Epithelial cell of proximal tubule (primary cell): ENCODE data around the gene CRPPA. TPM values are rescaled to one million over a fixed set of nuclear protein-coding genes. Genes with fewer than 3 reads are reported as not detected.
"Not testable (repeated sequence)": the region's sequence is repeated elsewhere in the genome, so short reads cannot be mapped to it uniquely, and the experiment has no call there.

ENCODE experiments used
- DNase-seq: peaks from one replicate; pipeline ENCODE4 v3.0.0-alpha.2; 2011; ENCODE audit warnings: low read depth
- H3K4me3 ChIP-seq: 2 replicates; pipeline ENCODE4 v1.5.1; 2011; ENCODE audit warnings: low read depth, mild to moderate bottlenecking, low read length
- total RNA-seq: library from RNA; depleted of rRNA; stranded (reverse); fragments of >200 nt; gene quantifications from 2 replicates; pipeline ENCODE4 v1.2.3, GENCODE V29; 2015
- TF ChIP-seq, protein P1 (sequence below): conservative IDR thresholded peaks from 2 replicates; pipeline ENCODE4 v1.5.1; 2012; ENCODE audit warnings: low read depth, mild to moderate bottlenecking, low read length

The CRPPA gene
- total RNA-seq, 1 donor from 2014 or later: 0.52 TPM

DNA sequence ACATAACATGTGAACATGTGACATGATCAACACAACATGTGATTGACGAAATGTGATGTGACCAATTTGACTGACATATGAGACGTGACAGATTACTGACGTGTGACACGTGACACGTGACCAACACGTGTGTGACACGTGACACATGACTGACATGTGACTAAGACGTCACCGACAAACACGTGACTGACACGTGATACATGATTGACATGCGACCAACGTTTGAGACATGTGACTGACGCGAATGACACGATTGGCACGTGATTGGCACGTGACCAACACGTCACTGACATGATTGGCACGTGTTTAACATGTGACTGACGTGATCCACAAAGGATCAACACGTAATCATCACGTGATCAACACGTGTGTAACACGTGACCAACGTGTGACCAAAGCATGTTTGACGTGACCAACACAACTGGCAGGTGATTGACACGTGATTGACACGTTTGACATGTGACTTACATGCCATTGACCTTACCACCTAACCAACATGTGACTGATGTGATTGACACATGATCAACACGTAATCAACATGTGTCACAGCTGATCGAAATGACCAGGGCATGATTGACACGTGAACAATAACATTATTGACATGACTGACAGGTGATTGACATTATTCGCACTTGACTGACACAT is 23.7 kb downstream of the CRPPA start:
- no peak overlapping the region for H3K4me3 ChIP-seq
- no peak for DNase-seq
- TF ChIP-seq, protein P1, sequence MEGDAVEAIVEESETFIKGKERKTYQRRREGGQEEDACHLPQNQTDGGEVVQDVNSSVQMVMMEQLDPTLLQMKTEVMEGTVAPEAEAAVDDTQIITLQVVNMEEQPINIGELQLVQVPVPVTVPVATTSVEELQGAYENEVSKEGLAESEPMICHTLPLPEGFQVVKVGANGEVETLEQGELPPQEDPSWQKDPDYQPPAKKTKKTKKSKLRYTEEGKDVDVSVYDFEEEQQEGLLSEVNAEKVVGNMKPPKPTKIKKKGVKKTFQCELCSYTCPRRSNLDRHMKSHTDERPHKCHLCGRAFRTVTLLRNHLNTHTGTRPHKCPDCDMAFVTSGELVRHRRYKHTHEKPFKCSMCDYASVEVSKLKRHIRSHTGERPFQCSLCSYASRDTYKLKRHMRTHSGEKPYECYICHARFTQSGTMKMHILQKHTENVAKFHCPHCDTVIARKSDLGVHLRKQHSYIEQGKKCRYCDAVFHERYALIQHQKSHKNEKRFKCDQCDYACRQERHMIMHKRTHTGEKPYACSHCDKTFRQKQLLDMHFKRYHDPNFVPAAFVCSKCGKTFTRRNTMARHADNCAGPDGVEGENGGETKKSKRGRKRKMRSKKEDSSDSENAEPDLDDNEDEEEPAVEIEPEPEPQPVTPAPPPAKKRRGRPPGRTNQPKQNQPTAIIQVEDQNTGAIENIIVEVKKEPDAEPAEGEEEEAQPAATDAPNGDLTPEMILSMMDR: no peak

DNA sequence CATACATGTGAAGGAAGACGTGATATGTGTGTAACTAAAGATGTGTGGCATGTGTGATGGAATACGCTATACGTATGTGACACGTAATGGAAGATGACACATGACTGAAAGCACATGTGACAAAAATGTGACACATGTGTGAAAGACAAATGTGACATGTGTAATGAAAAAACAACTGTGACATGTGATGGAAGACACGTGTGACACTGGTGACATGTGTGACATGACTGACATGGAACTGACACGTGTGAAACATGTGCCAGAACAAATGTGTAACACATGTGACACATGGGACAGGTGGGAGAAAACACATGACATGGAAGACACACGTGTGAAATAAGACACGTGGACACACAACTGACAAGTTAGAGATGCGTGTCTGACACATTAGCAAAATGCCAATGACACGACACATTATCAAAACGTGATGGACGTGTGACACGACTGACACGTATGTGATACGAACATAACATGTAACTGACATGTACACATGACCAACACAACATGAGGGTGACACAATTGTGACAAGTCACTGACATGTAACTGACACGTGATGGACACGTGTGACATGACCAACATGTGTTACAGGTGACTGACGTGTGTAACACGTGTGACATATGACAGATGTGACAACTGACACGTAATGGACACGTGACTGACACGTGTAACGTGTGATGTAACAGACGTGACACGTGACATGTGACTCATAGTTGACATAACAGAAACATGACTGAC is 24.4 kb downstream of the CRPPA start:
- DNase-seq: no peak
- TF ChIP-seq, protein P1: no peak
- H3K4me3 ChIP-seq: no peak overlapping the region

DNA sequence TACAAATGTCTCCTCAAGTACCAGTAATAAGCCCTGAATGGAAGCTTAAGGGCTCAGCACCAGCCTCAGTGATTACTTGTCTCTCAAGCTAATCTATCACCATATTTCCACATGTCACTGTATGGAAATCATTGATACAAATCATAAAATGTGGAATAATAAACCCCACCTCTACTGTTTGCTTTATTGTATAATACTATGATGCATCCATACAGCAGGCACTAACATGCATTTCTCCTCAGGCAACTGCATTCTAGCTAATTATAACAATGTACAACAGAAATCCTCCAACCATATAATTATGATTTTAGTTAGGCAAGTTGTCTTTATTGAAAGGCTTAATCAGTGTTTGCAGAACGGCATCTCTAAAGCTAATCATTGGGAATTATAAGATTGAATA is 26.2 kb downstream of the CRPPA start:
- TF ChIP-seq, protein P1: no peak
- no peak for DNase-seq
- H3K4me3 ChIP-seq: no peak overlapping the region

DNA sequence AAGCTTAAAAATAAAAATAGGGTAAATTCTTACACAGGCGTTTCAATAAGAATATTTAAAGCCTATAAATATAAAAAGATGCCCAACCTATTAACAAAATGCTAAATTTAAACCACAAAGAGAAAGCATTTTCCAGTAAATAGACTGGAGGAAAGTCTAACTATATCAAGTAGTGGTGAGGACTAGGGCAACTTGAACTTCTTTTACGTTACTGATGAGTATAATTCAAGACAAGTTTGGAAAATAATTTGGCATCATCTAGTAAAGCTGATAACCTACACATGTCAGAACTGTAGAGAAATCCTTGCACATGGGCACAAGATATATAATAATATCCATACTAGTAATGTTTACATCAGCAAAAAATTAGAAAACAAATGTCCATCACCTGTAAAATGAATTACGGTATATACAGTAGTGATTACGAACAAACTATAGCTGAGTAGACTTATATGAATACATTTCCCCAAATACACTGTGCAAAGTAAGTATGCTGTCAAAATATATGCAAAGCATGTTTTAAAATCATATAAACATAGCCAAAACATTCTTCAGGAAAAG is 27.4 kb downstream of the CRPPA start:
- no peak overlapping the region for H3K4me3 ChIP-seq
- DNase-seq: no peak
- TF ChIP-seq, protein P1: no peak

DNA sequence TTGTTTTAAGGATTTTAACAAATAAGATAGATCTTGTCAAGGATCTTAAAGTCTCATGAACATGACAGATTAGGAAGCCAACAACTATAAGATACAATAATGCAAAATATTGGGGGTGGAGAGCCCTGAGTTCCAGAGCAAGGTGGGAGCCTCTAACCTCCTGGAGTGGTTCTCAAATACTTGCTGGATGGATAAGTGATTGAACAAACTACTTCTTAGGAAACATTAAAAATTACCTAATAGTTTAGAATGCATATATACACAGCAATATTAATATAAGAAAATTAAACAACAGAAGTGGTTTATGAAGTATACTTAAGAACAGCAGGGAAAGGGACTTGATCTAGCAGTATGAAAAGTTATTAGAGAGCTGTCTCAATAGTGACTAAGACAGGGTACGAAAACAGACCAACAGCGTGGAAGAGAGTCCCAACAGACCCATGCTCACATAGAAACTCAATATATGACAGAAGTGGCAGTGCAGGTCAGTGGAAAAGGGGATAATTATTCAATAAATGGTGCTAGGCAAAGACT is 28.3 kb downstream of the CRPPA start:
- H3K4me3 ChIP-seq: no peak overlapping the region
- TF ChIP-seq, protein P1: no peak
- no peak for DNase-seq

DNA sequence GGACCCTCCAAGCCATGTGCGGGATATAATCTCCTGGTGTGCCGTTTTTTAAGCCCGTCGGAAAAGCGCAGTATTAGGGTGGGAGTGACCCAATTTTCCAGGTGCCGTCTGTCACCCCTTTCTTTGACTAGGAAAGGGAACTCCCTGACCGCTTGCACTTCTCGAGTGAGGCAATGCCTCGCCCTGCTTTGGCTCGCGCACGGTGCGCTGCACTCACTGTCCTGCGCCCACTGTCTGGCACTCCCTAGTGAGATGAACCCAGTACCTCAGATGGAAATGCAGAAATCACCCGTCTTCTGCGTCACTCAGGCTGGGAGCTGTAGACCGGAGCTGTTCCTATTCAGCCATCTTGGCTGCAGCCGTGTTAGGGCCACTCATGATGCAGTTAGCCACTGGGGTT is 37.6 kb downstream of the CRPPA start:
- not testable (repeated sequence) for DNase-seq, H3K4me3 ChIP-seq

DNA sequence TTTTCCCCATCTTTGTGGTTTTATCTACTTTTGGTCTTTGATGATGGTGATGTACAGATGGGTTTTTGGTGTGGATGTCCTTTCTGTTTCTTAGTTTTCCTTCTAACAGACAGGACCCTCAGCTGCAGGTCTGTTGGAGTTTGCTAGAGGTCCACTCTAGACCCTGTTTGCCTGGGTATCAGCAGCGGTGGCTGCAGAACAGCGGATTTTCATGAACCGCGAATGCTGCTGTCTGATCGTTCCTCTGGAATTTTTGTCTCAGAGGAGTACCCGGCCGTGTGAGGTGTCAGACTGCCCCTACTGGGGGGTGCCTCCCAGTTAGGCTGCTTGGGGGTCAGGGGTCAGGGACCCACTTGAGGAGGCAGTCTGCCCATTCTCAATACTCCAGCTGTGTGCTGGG is 38.2 kb downstream of the CRPPA start:
- not testable (repeated sequence) for H3K4me3 ChIP-seq, DNase-seq

Other genes starting within 250 kb of the CRPPA start
- gene SOSTDC1, start 44.2 kb upstream of the CRPPA start, total RNA-seq: 0.29 TPM in 1 of 2 replicates, not detected in the other
- not detected in 2 replicates for gene LRRC72, start 105.3 kb upstream of the CRPPA start, total RNA-seq
- 12.9 and 13.2 TPM in 2 replicates for gene ANKMY2, start 224.2 kb upstream of the CRPPA start, total RNA-seq
- gene BZW2, start 224.6 kb upstream of the CRPPA start, total RNA-seq: 102 and 148 TPM in 2 replicates